Glomerular endothelial cell (primary cell): ENCODE measurements around the gene TGIF2. TPM values are rescaled to one million over a fixed set of nuclear protein-coding genes. Genes with fewer than 3 reads are reported as not detected.
A peak's percentile ranks its signal among the peaks of the same experiment; 100 is the strongest.

Source experiments
- DNase-seq: peaks from one replicate; pipeline ENCODE4 v3.0.0-alpha.2; 2011; ENCODE audit warnings: low read depth, low spot score; ENCODE audit errors: extremely low read depth
- total RNA-seq: library from RNA; depleted of rRNA; stranded (reverse); fragments of >200 nt; gene quantifications from 2 replicates; pipeline ENCODE4 v1.2.3, GENCODE V29; 2015

TGIF2 gene
- total RNA-seq, 1 donor from 2014 or later: 22.2 TPM

DNA sequence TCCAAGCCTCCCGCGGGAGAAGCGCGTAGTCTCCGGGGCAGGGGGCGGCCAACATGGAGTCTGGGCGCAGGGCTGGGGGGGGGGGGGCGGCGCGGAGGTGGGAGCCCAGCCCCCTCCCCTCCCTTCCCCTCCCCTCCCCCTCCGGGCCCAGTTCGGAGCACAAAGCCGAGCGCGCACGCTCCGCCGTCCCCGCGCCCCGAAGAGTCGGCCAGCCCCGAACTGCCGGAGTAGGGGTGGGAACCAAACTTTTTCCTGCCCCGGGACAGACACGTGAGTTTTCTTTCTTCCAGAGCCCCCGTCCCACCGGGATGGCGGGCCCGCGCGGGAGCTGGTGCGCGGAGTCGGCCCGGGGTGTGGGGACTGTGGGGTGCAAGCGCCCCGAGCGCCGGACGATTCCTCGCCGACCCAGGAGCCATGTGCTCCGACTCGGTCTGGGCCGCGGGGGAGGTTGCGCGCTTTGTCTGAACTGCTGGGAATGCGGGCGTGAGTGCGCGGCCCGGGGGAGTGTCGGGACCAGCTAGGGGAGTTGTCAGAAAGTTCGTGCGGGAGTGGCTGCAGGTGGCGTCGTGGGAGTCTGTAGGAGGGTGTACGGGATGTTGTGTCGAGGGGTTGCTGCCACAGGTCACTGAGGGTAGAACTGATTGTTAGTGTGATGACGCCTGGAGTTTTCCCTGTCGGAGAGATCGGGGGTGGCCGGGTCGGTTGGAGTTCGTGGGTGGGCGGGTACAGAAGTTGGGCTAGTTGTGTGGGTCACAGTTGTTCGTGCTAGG is 1.2 kb downstream of the TGIF2 start:
- DNase-seq: no peak

DNA sequence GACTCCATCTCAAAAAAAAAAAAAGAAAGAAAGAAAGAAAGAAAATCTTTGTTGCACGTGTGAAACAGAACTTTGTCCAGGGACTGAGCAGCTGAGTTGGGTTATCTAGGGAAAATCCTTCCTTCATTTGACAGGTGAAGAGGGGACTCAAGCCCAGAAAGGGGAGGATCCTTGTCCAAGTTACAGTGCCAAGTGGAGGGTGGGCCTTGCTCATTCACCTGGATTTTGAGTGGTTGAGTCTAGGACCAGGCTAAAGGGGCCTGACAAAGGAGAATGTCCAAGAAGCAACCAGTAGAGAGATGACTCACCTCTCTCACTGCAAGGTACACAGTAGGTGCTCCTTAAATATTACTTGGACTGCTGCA is 2.7 kb downstream of the TGIF2 start:
- no peak for DNase-seq

DNA sequence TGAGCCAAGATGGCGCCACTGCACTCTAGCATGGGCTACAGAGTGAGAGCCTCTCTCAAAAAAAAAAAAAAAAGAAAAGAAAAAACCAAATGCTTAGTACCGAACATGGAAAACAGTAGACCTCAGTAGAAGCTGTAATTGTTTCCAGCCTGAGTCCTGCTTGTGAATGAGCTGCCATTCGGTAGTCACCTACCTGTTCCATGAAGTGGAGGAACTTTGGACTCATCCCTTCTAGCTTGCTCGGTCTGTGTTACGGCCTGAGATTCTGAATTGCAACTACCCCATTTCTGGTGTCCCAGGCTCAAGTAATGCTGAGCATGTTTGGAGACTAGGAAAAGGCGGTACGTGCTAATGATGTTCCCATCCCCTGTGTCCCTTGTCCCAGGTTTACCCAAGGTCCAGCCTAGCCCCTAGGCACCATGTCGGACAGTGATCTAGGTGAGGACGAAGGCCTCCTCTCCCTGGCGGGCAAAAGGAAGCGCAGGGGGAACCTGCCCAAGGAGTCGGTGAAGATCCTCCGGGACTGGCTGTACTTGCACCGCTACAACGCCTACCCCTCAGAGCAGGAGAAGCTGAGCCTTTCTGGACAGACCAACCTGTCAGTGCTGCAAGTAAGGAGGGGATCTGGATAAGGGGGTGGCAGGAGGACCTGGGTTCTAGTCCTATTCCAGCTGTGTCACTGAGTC is 5.1 kb downstream of the TGIF2 start:
- DNase-seq: no peak

GRCh38 chr20:36579996-36580545 is 6.7 kb downstream of the TGIF2 start:
- no peak for DNase-seq

GRCh38 chr20:36582322-36582721 is 8.9 kb downstream of the TGIF2 start:
- DNase-seq: no peak

GRCh38 chr20:36582821-36583220 is 9.4 kb downstream of the TGIF2 start:
- no peak for DNase-seq

DNA sequence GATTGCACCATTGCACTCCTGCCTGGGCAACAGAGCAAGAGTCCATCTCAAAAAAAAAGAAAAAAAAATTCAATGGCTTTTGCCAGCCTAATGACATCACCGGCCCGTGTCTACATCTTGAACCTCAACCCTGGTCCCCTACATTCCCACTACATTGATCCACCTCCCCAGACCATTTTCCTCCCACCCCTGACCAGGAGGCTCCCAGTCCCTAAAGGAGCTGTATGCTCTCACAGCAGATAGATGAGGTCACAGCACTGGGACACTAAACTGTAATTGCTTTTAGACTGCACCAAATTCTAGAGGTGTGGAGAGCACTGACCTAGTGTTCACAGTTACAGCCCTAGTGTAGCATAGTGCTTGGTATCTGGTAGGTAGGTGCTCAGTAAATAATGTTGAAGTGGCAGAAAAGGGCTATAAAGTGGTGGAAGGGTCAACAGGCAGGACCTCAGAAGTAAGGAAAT is 10.7 kb downstream of the TGIF2 start:
- no peak for DNase-seq

DNA sequence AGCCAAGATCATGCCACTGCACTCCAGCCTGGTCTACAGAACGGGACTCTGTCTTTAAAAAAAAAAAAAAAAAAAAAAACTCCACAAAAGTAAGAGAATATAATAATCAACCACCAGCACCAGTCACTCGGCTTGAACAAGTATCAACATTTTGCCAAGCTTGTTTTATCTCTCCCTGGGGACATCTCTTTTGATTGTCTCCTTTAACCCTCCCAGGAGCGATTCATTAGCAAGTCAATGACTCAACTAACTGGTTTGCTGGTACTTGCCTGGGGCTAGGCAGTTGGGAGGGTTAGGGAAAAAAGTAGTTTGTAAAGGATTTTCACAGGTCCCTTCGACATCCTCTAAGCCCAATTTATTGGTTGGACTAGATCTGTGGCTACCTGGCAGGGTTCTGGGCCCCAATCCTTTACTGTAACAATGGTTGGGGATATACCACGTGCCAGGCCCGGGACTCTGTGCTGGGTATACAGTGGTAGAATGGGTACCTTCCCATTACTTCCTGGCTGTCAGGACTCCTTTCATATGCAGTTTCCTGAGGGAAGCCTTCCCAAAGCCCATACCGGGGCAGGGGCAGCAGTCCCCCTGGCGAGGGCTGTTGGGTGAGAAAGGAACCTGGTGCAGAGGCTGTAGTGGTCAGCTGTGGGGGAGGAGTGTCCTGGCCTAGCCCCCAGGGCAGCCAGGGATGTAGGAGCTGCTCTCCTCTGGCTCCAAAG is 12.2 kb downstream of the TGIF2 start:
- DNase-seq: no peak

DNA sequence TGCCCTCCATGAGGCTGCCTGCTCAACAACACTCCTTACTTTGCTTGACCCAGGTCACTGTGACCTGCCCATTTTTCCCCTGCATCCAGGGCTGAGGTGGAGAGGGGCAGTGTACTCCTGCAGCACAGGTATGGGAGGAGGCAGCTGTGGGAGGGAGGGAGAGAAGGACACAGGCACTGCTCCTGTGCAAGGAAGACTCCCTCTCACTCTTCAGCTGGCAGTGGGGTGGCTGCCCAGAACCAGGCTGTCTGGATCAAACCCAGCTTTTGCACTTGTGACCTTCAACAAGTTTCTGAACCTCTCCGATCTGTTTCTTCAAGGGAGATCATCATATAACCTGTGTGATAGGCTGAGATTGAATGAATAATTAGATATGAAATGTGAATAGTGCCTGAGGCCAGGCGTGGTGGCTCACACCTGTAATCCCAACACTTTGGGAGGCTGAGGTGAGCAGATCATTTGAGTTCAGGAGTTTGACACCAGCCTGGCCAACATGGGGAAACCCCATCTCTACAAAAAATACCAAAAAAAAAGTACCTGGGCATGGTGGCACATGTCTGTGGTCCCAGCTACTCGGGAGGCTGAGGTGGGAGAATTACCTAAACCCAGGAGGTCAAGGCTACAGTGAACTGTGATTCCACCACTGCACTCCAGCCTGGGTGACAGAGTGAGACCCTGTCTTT is 14.1 kb downstream of the TGIF2 start:
- DNase-seq: no peak

DNA sequence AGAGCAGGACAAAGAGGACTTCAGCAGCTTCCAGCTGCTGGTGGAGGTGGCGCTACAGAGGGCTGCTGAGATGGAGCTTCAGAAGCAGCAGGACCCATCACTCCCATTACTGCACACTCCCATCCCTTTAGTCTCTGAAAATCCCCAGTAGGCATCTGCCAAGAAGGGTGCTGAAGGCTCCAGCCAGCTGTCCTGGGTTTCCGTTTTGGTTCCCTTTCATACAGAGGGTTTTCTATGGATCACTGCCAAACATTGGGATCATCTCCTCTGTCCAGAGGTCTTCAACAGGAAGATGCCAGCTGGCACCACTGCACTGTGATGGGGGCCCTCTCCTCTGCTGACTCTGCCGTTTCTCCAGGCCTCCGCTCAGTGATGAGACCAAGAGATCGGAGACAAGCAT is 17.9 kb downstream of the TGIF2 start:
- DNase-seq: no peak

DNA sequence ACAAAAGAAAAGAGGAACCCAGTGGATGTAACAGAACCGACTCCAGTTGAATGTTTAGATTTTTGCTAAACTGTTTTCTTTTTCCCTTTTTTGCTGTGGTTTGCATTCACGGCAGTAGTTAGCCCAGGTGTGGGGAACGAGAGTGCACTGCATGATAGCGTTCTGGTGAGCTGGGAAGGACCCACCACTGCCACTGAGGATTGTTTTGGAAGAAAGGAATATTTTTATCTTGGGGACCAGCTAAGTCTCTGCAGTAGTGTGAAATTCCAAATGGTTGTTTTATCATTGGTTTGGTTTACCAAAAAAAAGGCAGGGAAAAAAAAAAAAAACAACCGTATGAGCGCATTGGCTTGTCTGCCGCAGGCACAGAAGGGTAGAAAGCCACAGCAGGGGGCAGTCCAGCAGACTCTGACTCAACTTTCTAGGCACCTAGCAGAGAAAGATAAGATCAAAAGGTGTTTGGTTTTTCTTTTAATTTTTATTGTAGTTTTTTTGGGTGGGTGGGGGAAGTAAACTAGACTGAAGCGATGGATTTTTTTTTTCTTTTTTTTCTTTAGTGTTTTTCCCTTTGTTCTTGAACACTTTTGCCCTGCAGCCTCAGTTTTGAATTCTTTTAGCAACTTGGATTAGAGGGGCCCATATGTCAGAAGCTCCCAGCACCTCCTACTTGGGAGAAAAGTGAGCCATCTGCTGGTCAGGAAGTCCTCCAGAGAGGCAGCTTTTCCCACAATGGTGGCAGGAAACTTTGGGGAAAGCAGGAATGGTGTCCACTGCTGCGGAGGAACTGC is 18.7 kb downstream of the TGIF2 start:
- no peak for DNase-seq

DNA sequence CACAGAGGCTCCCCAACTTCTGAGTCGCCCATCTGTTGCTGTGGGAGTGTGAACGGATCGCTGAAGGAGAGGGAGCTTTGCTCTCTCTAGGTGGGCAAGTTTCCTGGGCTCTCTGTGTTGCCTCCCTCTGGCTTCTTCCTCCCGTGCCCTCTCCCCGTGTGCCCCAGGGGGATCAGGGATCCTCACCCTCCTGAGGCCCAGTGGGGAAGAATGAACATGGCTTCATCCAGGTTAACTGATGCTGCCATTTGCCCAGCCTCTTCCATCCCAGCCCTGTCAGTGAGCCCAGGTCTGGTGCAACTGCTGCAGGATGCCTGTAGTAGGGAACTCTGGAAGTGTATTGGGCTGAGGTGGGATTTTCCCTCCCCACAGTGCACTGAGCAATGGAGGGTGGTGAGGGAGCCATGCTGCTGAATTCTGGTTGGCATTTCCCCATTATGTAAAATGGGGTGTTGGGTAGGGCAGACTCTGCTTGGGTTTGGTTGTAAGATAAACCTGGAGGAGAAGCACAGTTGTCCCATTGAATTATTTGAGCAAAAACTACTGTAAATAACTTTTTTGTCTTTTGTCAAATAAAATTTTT is 20.0 kb downstream of the TGIF2 start:
- DNase-seq: no peak

DNA sequence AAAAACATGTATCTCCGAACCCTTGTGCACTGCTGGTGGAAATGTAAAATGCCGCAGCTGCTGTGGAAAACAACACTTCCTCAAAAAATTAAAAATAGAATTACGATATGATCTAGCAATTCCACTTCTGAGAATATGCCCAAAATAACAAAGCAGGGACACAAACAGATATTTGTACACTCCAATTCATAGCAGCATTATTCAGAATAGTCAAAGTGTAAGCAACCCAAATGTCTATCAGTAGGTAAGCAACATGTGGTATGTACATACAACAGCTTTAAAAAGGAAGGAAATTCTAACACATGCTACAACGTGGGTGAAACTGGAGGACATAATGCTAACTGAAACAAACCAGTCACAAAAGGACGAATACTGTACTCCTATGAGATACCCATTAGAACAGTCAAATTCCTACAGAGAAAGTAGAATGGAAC is 26.5 kb downstream of the TGIF2 start:
- DNase-seq: no peak

GRCh38 chr20:36601540-36601939 is 28.1 kb downstream of the TGIF2 start:
- DNase-seq: no peak

GRCh38 chr20:36604952-36605398 is 31.6 kb downstream of the TGIF2 start:
- DNase-seq: no peak

DNA sequence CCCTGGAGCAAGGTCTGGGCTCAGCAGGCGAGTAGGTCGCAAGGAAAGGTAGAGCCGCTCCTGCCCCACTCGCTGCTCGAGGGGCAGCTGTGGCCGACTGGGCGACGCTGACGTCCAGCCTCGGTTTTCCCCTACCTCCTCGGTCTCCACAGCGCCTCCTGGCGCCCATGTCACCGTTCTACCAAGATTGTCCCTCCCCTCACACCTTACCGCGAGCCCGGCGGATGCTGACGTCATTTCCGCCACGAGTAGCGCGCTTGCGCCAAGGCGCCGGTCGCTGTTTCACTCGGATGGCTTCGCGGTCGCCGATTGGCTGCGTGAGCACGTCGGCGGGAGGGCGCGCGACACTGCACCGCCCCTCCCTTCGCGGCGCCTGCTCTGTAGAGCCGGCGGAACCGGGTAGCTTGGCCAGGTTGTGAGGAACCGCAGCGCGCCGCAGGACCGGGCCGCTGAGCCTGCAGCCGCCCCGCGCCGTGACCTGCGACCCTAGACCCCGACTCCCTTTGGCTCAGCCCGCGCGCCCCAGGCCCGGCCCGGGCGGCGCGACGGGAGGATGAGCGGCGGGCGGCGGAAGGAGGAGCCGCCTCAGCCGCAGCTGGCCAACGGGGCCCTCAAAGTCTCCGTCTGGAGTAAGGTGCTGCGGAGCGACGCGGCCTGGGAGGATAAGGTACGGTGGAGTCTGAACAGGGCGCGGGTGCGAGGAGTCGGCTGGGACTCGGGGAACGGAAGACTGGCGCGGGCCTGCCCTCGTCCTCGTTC is 32.2 kb downstream of the TGIF2 start, which contains the start of gene RAB5IF:
RAB5IF (plus strand) TSS at position 381 of the 759 bp plus-strand sequence; CDS start at position 554, 173 bp downstream.
- DNase-seq: peak; percentile 90

GRCh38 chr20:36606158-36607066 is 33.0 kb downstream of the TGIF2 start:
- no peak for DNase-seq
